HG03558 (cell line): ENCODE measurements around the gene PRDM16.

ENCODE experiments used
- ATAC-seq: cut with Tn5 transposase; IDR thresholded peaks from one replicate; pipeline ENCODE4 v1.9.1; 2021; ENCODE audit warnings: moderate number of reproducible peaks; ENCODE audit not compliant: unreplicated experiment; ENCODE audit errors: extremely low read depth

PRDM16 gene

GRCh38 chr1:3455670-3456448 is 386.9 kb downstream of the PRDM16 start:
- no peak for ATAC-seq

DNA sequence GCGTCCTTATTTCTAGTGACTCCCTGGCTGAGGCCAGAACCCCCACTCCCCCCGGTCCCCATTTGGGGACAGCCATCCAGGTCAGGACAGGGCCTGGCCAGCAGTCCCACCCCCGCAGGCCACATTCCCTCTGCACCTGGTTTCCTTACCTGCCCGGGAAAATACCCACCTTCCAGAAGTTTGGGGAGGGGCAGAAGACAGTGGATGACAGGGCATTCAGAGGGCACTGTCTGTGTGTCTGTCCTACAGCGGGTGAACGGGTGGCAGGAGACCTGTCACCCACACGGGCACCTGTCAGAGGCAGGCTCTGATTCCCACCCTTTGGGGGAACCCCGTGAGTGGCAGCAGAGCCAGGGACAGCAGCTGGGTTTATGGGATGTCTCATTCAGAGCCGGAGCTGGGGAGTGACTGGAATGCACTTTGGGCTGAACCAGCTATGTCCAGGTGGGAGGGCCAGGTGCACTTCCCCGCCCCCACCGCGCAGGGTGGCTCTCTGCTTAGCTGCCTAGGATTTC is 387.5 kb downstream of the PRDM16 start:
- no peak for ATAC-seq

DNA sequence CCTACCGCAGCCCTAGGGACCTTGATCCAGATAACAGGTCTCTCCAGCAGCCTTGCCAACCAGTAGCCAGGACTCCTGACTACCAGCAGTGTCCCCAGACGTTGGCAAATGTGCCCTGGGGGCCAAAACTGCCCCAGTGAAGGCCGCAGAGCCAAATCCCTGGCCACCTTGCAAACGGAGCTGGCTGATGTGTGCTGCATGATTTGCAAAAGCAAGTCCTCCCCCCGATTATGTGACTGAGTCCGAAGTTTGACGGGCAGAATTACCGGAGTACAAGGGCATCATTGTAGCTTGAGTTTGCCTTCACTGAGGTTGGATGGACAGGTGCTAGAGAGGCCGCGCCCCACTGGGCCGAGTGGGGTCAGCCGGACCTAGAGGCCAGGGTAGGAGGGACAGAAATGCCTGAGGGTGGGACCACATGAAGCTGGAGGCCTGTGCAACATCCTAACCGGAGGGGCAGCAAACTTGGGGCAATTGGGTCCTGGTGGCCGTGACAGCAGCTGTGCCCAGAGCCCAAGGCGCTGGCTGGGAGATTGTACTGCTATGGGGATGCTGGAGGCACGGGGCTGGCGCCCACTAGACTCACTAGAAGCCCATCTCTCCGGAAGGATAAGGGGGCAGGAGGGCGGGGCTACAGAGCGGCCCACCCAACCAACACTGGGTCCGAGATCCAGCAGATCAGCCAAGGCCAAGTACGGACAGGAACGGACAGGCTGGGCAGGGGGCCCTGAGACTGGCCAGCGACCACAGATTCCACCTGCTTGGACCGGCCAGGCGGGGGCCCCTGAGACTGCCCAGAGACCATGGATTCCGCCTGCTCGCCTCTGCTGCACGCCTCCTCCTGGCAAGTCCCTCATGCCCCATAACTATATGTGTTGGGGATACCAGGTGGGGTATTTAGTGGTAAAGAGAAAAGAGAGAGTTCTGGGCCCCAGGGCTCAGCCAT is 388.2 kb downstream of the PRDM16 start:
- no peak for ATAC-seq

DNA sequence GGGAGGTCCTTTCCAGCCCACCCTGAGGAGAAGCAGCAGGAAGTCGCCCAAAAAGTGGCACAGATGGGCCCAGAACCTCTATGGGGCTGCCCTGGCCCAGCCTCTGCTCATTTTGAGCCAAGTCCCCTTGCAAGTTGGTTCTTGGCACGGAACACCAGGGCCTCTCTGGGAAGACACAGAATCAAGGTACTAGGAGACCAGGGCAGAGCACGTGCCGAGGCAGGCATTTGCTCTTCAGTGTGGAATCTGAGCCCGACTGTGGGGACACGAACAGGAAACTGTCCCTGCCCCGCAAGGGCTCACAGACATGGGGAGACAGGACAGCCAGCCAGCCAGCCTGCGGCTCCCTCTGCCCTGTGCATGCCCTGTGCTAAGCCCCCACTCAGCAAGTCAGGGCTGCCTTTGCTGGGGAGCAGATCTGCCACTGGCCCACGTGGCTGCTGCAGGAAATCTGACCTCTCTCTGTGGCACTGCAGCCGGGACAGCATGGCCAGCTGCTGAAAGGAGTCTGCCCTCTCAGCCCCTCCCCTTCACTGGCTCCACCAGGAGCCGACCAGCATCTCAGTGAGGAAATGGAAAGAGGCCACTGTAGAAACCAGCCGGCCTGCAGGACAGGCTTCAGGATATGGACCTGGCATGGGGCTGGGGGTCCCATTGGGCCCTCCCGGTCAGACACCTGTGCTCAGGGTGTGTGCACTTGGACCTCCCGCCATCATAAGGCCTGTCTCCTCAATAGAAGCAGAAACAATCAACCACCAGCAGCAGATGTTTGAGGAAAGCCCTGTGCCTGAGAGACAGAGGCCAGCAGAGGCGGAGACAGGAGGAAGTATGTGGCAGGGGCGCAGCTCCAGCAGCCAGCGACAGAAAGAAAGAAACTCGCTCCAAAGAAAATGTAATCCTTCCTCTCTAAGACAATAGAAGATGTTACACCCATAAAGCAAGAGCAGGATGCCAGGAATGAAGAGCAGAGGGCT is 389.2 kb downstream of the PRDM16 start:
- no peak for ATAC-seq

GRCh38 chr1:3459051-3459908 is 390.3 kb downstream of the PRDM16 start:
- no peak for ATAC-seq

- no peak for ATAC-seq
Observed at GRCh38 chr1:3459940-3460671, 391.1 kb downstream of the PRDM16 start.

- ATAC-seq, result no peak
Observed at GRCh38 chr1:3460672-3461131, 391.7 kb downstream of the PRDM16 start.

- no peak for ATAC-seq
Observed at GRCh38 chr1:3461238-3461933, 392.4 kb downstream of the PRDM16 start.

DNA sequence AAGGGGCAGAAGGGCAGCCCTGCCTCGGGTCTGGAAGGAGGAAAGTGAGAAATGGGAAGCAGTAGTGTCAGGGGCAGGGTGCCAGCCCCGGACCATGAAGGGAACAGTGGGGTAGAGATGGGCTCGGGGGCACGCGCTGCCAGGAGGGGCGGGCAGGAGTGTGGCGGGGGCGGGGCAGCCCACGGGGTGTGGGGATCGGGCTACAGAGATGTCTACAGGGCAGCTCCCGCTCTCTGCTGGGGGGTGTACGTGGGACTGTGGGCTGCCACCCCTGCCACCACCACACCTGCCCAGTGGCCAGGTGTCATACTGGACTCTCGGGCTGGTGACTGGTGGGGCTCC is 392.9 kb downstream of the PRDM16 start:
- no peak for ATAC-seq

DNA sequence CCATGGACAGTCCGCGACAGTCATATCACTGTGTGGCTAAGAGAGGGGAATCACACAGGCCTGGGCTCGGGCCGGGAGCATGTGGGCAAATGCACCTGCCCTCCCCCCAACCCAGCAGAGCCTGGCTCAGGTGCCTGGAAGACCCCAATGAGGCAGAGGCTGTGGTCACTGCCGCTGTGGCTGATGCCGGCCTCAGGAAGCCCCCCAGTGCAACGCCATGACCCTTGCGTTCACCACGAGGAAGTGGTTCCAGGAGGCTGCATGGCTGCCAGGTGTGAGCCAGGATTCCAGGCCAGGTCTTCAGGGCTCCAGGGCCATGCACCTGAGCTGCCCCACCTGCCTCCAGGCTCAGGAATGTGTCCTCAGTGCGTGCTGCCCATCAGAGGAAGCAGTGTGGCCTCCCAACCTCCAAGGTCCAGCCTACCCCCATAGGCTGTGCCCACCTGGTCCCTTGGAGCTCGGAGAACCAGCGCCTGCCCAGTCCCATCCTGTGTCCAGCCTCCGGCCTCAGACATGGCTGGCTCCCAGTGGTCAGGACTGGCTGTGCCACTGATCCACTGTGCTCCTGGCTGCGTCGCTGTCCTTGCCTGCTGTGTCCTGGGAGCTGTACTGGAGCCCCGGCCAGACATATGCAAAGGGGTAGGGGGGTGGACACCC is 393.5 kb downstream of the PRDM16 start:
- no peak for ATAC-seq

- no peak for ATAC-seq
Observed at GRCh38 chr1:3463013-3463385, 394.0 kb downstream of the PRDM16 start.

- ATAC-seq, result no peak
Observed at GRCh38 chr1:3463408-3463863, 394.4 kb downstream of the PRDM16 start.

GRCh38 chr1:3463891-3464648 is 395.1 kb downstream of the PRDM16 start:
- no peak for ATAC-seq

- no peak for ATAC-seq
Observed at GRCh38 chr1:3464649-3465025, 395.6 kb downstream of the PRDM16 start.

DNA sequence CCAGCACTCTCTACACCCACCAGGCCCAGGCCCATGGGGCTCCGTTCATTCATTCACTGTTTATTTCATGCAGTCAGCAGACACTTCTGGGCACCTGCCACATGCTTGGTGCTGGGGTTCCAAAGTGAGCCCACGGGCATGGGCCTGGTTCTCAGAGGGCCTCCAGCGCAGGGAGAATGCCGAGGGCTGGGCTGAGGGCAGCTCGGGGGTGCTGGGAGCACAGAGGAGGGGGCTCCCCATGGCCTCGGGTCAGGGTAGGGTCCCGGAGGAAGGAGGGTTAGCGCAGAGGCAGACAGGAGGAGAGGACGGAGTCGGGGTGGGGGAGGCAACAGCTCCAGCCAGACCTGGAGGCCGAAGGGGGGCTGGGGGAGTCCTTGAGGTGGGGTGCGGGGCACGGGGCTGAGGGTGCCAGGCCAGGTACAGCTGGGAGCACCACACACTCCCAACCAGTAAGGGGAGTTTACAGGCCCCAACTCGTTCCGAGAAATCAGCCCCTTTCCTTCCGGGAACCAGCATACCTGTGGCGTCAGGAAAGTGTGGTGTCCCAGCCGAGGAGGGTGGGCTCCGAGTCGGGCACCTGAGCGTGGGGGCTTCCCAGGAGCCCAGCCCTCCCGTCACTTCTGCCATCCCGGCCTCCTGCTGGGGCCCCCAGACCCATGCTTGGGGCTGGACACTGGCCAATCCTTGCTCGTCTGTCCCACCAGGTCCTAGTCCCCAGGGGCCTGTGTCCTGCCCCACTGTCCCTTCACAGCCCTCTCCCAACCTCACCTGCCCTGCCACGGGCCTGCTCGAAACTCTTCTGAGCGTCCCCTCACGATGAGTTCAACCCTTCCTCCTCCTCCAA is 396.3 kb downstream of the PRDM16 start:
- ATAC-seq, result no peak

- ATAC-seq, result no peak
Observed at GRCh38 chr1:3465935-3466321, 396.9 kb downstream of the PRDM16 start.
